Measurements from ENCODE around the gene ELOVL3.

The ELOVL3 gene

GRCh38 chr10:102262744-102263370 lies 36.8 kb downstream of the ELOVL3 start:
- Histone ChIP-seq H3K27ac (ENCODE audit: low read depth, low read length, poor library complexity, severe bottlenecking) (no peak overlapping the region), H4K20me1 (ENCODE audit: insufficient read depth, low read length) (no peaks in the 10 kb centered on the region), H3K27me3 (ENCODE audit: insufficient read depth, low read length) (no peaks in the 10 kb centered on the region), H3F3A (ENCODE audit: insufficient read depth, low read length) (no peaks in the 10 kb centered on the region), H3K79me2 (ENCODE audit: insufficient read depth, low read length) (no peaks in the 10 kb centered on the region), H3K4me1 (ENCODE audit: insufficient read depth, low read length, severe bottlenecking) (no peaks in the 10 kb centered on the region), H3K36me3 (ENCODE audit: insufficient read depth, low read length) (peaks cover 38% of the 10 kb centered on the region), H3K4me2 (ENCODE audit: low read length) (no peak overlapping the region), H3K9ac (ENCODE audit: low read length) (no peak overlapping the region), H3K9me2 (ENCODE audit: low read depth, low read length) (no peaks in the 10 kb centered on the region), H3K9me3 (ENCODE audit: low read length) (no peaks in the 10 kb centered on the region), H2AFZ (ENCODE audit: low read length) (no peak overlapping the region), H3K4me3 (ENCODE audit: low read depth, low read length, poor library complexity, severe bottlenecking) (no peak overlapping the region)
- TF ChIP-seq CTCF (IDR thresholded peaks at IDR 0.05; ENCODE audit: low read length) (no peak), EZH2 (IDR thresholded peaks at IDR 0.05; ENCODE audit: borderline replicate concordance, low read length) (no peak)

GRCh38 chr10:102264371-102264770 lies 38.3 kb downstream of the ELOVL3 start:
- no peak for TF ChIP-seq EZH2 (IDR thresholded peaks at IDR 0.05; ENCODE audit: borderline replicate concordance, low read length)
- no peak for TF ChIP-seq CTCF (IDR thresholded peaks at IDR 0.05; ENCODE audit: low read length)
- H3K79me2 ChIP-seq (ENCODE audit: insufficient read depth, low read length), result no peaks in the 10 kb centered on the region

GRCh38 chr10:102266670-102267069 lies 40.6 kb downstream of the ELOVL3 start:
- TF ChIP-seq CTCF (IDR thresholded peaks at IDR 0.05; ENCODE audit: low read length), result no peak
- TF ChIP-seq EZH2 (IDR thresholded peaks at IDR 0.05; ENCODE audit: borderline replicate concordance, low read length), result no peak

More at GRCh38 chr10:102264371-102264770, 38.3 kb downstream of the ELOVL3 start:
- H3K36me3 ChIP-seq (ENCODE audit: insufficient read depth, low read length), result peaks cover 34% of the 10 kb centered on the region
- no peak overlapping the region for H3K4me3 ChIP-seq (ENCODE audit: low read depth, low read length, poor library complexity, severe bottlenecking)
- no peaks in the 10 kb centered on the region for H4K20me1 ChIP-seq (ENCODE audit: insufficient read depth, low read length)
- H3F3A ChIP-seq (ENCODE audit: insufficient read depth, low read length), result no peaks in the 10 kb centered on the region
- no peak overlapping the region for H2AFZ ChIP-seq (ENCODE audit: low read length)
- no peak overlapping the region for H3K4me2 ChIP-seq (ENCODE audit: low read length)
- no peak overlapping the region for H3K9ac ChIP-seq (ENCODE audit: low read length)
- H3K27ac ChIP-seq (ENCODE audit: low read depth, low read length, poor library complexity, severe bottlenecking), result no peak overlapping the region
- no peaks in the 10 kb centered on the region for H3K4me1 ChIP-seq (ENCODE audit: insufficient read depth, low read length, severe bottlenecking)
- H3K27me3 ChIP-seq (ENCODE audit: insufficient read depth, low read length), result no peaks in the 10 kb centered on the region
- H3K9me2 ChIP-seq (ENCODE audit: low read depth, low read length), result no peaks in the 10 kb centered on the region
- H3K9me3 ChIP-seq (ENCODE audit: low read length), result no peaks in the 10 kb centered on the region

More at GRCh38 chr10:102266670-102267069, 40.6 kb downstream of the ELOVL3 start:
- H3K9me2 ChIP-seq (ENCODE audit: low read depth, low read length), result no peaks in the 10 kb centered on the region
- no peak overlapping the region for H3K9ac ChIP-seq (ENCODE audit: low read length)
- H3K9me3 ChIP-seq (ENCODE audit: low read length), result no peaks in the 10 kb centered on the region
- no peaks in the 10 kb centered on the region for H3F3A ChIP-seq (ENCODE audit: insufficient read depth, low read length)
- H2AFZ ChIP-seq (ENCODE audit: low read length), result no peak overlapping the region
- H4K20me1 ChIP-seq (ENCODE audit: insufficient read depth, low read length), result no peaks in the 10 kb centered on the region
- H3K4me3 ChIP-seq (ENCODE audit: low read depth, low read length, poor library complexity, severe bottlenecking), result no peak overlapping the region
- no peak overlapping the region for H3K27ac ChIP-seq (ENCODE audit: low read depth, low read length, poor library complexity, severe bottlenecking)
- no peaks in the 10 kb centered on the region for H3K4me1 ChIP-seq (ENCODE audit: insufficient read depth, low read length, severe bottlenecking)
- H3K36me3 ChIP-seq (ENCODE audit: insufficient read depth, low read length), result peaks cover 15% of the 10 kb centered on the region; the same call in 1 of the 2 replicates
- H3K27me3 ChIP-seq (ENCODE audit: insufficient read depth, low read length), result no peaks in the 10 kb centered on the region
- no peaks in the 10 kb centered on the region for H3K79me2 ChIP-seq (ENCODE audit: insufficient read depth, low read length)
- no peak overlapping the region for H3K4me2 ChIP-seq (ENCODE audit: low read length)
